HG02571 (cell line): ENCODE results near the gene SETD2.
"Not testable (repeated sequence)": the region's sequence is repeated elsewhere in the genome, so short reads cannot be mapped to it uniquely, and the experiment has no call there.

Experiments used
- ATAC-seq: cut with Tn5 transposase; IDR thresholded peaks from one replicate; pipeline ENCODE4 v1.9.1; 2021; ENCODE audit warnings: mild to moderate bottlenecking, moderate library complexity; ENCODE audit not compliant: unreplicated experiment

SETD2 gene

DNA sequence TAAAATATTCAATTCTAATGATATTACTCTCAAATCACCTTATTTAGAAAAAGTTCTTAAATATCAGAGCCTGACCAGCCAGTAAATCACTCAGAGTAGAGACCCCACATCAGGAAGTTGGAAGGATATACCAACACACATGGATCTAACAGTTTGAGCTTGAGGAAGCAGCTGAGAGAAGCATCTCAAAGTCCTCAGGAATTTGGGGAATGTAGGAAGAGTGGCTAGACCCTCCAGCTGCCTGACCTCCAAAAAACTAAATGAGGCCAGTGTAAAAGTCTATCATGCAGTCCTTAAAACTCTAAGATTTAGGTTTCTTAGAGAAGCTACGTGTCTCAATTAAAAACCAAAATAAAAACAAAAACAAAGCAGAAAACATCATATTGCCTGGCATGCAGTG lies 55.4 kb downstream of the SETD2 start:
- ATAC-seq: no peak

DNA sequence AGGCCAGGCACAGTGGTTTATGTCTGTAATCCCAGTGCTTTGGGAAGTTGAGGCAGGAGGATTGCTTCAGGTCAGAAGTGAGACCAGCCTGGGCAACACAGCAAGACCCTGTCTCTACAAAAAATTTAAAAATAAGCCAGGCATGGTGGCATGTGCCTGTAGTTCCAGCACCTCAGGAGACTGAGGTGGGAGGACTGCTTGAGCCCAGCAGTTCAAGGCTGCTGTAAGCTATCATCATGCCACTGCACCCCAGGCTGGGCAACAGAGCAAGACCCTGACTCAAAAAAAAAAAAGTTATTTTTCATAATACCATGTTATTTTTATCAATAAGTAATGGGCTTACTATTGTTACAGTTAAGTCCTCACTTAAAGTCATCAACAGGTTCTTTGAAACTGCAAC lies 59.7 kb downstream of the SETD2 start:
- ATAC-seq: no peak

DNA sequence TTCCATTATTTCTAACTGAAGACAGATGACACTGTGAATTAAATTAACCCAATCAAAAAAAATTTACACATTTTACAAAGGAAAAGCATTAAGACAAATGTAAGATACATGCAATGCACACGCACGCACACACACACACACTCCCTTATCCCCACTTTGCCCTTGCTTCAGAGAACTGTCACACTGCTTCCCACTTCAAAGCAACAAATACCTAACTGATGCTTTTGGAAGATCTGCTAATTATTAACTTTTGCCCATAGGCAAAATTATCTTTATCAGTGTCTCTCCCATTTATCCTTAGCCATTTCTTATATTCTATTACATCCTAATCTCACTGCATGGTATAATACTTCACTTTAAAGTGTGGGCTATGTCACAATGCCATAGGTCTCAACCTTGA lies 60.3 kb downstream of the SETD2 start:
- ATAC-seq: no peak

DNA sequence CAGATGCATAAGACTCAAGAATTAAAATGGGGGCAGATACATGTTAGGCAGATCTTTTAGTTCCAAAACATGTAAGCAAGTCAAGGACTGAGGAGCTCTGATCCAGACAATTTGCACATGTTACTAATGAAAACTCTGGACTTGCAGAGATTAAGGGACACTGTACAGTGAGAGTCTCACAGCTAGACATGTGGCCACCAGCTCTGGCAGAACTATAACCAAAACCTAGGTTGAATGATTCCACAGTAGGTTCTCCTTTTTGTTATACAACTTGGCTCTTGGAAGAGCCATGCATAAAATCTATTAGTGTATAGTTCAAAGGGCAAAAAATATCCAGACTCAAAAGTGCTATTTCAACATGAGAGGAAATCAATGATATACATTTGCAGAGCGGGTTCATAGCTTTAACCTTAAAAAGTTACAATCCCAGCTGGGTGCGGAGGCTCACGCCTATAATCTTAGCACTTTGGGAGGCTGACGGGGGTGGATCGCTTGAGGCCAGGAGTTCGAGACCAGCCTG lies 61.8 kb downstream of the SETD2 start:
- no peak for ATAC-seq

DNA sequence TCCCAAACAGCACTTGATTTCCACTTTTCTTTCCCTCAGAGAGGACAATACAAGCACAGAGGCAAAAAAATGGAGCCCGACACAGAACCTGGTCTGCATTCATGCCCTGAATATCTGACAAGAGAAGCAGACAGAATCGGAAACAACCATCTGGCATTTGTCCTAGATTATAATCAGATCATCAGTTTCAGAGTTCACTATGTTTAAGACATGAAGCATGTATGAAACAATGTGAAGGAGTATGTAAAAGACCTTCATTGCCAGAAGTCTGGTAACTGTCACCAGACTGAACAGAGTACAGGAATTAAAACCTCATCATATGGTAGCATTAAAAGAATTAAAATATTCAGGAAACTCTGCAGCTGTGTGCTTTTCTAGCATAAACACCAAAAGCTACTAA lies 65.0 kb downstream of the SETD2 start:
- no peak for ATAC-seq

DNA sequence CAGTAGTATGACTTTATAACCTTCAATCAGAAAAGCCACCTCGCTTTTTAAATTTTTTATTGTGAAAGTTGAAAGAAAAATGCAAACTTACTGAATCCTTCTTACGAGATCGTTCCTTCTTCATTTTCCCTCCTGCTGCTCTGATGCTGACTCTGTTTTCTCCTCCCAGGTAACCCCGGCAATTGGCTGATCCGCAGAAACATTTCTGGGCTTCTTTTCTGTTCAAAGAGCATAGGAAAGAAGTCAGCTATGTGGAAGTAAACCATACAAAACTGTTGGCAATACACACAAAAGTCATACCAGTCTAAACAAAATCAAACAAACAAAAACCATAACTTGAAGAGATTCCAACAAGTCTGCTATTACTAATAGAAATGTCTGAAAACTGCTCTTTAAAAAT lies 66.0 kb downstream of the SETD2 start:
- no peak for ATAC-seq

DNA sequence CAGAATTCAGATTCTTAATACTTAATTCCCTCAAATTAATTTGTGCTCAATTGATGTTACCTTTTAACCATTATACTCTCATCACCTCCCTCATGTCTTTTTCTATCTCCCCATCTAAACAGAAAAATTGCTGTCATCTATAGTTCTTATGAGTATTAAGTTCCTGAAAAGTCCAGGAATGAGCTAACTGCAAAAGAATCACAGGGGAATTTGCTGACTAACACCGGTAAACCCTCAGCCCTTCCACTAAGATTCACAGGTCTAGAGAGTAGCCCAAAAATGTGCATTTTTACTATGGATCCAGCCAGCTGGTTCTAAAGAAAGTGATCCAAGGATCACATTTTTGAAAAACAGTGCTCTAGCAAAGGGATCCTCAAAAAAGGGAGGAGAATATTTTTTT lies 67.0 kb downstream of the SETD2 start:
- no peak for ATAC-seq

DNA sequence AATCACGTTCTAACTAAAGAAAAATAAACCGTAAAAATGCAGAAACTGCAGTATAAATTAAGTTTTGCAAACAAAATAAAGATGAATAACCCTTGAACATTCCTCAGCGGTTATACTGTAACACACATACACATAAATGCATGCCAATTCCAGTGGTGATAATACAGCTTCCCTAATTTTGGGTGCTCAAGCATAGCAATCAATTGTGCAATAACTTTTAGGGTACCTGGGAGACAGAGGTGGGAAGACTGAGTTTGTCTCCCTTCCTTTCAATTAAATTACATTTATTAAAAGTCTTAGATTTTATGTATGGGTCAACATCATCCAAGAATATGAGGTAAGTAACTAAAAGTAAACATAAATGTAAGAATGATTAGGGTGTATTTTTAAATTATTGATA lies 71.8 kb downstream of the SETD2 start:
- ATAC-seq: no peak

DNA sequence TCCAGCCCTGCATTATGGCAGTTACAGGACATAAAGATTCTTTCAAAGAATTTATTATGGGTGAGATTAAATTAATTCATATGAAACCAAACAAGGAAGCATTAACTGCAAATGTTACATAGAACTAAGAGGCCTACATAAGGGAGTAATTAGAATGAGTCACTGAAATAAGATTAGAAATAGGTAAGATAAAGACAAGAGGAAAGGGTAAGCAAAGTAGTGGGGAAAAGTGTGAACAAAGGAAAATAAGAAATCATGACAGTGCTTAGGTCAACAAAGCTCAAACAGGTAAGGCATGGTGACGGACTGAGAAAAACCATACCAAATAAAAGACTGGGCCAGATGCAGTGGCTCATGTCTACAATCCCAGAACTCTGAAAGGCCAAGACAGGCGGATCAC lies 74.3 kb downstream of the SETD2 start:
- ATAC-seq: no peak

DNA sequence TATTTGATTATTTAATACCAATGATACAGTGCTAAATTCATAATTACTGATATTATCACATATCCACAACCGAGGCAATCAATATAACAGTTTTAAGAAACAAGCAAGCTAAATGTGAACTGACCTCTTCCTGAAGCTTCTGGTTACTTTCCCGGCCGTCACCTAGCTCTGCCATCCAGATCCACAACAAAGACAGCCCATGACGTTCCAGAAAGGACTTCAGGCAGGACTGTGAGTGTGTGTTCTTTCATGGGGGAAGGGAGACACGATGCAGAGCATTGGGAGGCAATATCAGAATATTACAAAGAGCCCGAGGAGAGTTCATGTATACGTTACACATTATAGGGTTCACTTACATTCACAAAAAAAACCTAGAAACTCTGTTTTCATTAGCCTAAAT lies 77.8 kb downstream of the SETD2 start:
- ATAC-seq: no peak

DNA sequence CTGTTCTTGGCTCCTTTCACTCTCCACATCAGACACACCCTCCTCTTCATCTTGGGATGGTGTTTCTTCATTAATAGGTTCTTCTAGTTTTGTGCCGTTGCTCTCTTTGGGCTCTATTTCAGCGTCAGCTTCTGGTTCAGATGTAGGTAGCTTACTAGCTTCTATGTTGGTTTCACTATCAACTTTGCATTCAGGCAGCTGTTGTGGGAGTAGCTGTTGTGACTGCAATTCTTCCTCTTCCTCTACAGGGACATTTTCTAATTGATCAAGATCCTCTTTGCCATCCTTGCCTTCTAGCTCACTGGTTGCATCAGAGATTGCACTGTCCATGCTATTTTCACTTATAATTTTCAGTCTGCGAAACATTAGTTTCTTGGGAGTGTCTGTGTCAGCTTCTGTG lies 80.1 kb downstream of the SETD2 start:
- ATAC-seq: no peak

DNA sequence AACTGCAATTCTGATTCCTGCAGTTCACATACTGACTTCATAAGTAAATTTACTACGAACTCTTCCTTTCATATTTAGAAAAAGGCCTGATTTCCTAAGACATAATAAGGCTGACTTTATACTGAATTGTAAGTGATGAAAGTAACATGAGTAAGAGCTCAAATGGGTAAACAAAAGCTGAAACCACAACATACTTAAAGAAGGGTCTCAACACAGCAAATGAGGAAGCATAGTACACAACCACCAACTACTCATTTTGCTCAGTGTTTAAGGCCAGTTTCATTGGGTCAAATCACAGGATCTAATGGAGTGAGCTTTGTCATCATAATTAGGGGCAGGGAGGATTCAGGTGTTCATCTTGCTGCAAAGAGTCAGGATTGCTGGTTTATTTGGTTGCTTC lies 81.4 kb downstream of the SETD2 start:
- ATAC-seq: no peak

DNA sequence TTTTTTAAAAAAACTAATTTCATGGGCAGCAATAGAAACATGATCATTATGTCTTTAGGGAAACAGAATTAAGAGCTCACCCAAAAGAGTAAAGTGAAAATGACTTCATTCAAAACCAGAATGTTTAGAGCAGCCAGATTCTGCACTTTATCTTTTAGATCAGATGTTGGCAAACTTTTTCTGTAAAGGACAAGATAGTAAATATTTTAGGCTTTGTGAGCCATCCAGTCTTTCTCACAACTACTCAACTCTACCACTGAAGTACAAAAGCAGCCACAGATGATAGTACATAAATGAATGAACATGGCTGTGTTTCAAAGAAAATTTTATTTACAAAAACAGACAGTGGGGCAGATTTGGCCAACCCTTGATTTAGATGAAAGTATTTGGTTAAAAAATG lies 84.5 kb downstream of the SETD2 start:
- ATAC-seq: no peak

DNA sequence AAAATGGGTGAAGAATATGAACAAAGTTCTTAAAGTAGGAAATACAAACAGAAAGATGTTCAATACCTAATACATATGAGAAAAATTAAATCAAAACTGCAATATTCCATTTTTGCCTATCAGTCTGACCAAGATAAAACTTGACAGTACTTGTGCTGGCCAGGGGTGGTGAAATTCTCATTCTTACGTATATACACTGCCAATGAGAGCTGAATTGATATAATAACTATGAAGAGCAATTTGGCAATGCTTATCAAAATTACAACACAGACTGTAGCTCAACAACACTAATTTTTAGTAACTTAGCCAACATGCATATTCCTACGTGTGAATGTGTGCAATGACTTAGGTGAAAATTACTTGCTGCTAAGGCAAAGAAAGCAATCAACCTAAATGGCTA lies 90.2 kb downstream of the SETD2 start:
- no peak for ATAC-seq

DNA sequence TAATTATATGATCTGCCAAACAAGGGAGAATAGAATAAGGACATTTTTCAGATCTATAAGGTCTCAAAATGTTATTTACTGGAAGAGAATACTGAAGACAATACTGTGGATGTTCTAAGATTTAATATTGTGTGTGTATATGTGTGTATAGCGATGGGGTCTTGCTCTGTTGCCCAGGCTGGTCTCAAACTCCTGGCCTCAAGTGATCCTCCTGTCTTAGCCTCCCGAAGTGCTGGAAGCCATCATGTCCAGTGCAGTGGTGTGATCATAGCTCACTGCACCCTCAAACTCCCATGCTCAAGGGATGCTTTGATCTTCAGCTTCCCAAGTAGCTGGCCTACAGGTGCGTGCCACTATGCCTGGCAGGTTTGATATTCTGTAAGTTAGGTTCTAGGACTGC lies 93.1 kb downstream of the SETD2 start:
- ATAC-seq: no peak

DNA sequence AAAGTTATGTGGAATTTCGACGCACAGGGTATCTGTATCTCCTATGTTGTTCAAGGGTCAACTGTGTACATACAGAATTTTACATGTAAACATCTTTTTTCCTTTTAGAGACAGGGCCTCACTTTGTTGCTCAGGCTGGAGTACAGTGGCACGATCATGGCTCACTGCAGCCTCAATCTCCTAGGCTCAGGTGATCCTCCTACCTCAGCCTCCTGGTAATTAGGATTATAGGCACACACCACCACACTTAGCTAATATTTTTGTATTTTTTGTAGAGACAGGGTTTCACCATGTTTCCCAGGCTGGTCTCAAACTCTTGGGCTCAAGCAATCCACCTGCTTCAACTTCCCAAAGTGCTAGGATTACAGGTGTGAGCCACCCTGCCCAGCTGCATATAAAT lies 97.7 kb downstream of the SETD2 start:
- not testable (repeated sequence) for ATAC-seq

DNA sequence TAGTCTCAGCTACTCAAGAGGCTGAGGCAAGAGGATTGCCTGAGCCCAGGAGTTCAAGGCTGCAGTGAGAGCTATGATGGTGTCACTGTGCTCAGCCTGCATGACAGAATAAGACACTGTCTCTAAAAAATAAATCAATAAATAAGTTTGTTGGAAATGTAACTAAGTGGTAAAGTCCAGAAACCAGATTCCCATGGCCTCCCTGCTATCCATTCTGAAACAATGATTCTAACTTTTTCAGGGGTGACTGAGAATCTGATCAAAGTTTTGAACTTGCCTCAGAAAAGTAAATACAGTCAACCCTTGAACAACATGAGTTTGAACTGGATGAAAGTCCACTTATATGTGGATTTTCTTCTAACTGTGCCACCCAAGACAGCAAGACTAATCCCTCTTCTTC lies 98.2 kb downstream of the SETD2 start:
- ATAC-seq: no peak

DNA sequence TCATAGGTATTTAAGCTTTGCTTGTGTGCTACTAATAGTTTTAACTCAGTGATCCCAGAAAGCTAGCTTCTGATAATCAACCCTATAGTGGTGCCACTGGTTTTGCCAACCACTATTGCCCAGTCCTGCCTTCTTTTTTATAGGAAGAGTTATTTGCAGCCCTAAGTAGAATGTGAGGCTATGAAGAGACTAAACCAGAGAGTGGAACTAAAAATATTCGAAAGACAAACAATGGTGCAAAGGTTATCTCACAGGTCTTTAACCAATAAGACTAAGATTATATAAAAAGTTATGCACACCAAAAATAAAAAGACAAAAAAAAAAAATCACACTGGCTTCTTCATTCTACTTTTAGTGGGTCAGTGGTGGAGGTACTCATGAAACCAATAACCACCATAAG lies 98.9 kb downstream of the SETD2 start:
- no peak for ATAC-seq

DNA sequence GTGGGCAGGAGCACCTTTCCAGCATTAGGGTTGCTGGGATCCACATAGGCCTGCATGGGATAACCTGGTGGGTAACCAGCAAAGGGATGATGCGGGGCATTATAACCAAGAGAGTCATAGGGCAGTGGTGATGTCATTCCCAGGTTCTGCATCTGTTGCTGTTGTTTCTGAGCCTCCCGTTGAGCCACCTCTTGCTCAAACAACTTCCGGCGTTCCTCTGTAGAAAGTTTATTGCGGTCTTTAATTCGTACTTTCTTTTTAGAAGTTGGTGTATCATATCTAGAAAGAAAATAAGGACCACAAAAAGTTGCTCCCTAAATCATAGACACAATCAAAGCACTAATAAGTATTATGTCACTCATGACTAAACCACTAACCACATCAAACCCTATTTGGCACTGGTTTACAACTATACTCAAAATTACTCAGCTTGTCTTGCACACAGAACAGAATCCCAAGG lies 106.7 kb downstream of the SETD2 start:
- no peak for ATAC-seq

DNA sequence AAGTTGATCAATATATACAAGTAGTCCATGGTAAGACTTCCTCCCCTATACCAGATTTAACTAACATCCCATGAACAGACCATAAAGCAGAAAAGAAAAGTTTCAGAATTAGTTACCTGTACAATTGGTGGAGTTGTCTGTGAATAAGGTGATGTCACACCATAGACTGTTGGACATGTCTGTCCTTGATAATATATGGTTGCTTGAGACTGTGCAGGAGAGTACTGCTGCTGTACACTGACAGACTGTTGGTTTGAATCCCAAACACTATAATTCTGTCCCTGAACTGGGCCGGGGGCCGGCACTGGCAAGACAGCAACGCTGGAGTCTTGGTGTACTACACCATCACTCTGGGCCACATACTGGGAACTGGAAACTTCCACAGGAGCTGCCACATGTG lies 107.2 kb downstream of the SETD2 start:
- no peak for ATAC-seq

DNA sequence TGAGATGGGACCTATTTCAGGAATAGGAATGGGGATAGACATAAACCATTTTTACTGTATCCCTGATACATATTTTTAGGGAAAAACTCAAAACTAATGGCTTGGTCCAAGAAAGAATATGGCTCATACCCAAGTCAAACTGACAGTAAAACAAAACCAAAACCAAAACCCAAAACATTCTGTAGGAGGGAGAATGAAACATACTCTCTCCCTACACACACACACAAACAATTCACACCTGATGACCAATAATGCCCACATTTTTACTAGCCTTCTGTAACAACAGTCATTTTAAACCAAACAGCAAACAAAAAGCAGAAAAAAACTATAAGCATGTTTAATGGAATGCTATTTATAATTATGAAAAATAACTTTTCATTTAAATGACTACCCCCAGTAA lies 109.5 kb downstream of the SETD2 start:
- ATAC-seq: no peak

DNA sequence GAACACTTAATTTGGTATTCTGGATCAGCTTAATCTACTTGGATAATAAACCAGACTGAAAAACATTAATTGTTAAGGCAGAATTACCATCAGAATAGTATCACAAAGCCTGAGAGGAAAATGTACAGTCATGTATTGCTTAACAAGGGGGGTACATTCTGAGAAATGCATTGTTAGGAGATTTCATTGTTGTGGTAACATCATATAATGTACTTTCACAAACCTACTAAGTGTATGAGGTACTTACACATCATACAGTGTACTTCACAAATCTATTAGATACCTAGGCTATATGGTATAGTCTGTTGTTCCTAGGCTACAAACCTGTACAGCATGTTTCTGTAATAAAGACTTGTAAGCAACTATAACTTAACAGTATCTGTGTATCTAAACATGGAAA lies 116.2 kb downstream of the SETD2 start:
- no peak for ATAC-seq

DNA sequence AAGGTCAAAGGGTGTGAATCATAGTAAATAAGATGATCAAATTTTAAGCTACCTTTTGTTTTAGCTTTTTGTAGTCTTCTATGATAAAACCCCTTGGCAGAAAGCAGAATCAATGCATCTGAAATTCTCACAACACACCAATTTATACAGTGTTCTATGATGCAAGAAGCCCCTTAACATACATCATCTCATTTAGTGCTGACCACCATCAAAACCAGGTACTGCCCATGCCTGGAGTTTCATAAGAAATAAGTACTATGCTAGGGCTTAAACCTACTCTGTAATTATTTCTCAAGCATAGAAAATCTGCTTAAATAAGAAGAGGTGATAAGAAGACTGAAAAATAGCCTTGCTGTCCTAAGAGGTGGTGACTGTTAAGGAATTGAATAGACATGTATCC lies 116.8 kb downstream of the SETD2 start:
- no peak for ATAC-seq
